NCI-H2171 (cell line): ENCODE results near the gene SGK1.
"Not testable (repeated sequence)": the region's sequence is repeated elsewhere in the genome, so short reads cannot be mapped to it uniquely, and the experiment has no call there.

ENCODE experiments used
- DNase-seq: peaks from one replicate; lab custom pipeline; 2025; lab: John Stamatoyannopoulos, UW

SGK1 gene

GRCh38 chr6:134253681-134254080 is 64.2 kb downstream of the SGK1 start:
- DNase-seq = no peak

- no peak for DNase-seq
Measured at GRCh38 chr6:134251320-134251719, 66.6 kb downstream of the SGK1 start.

GRCh38 chr6:134250776-134251175 is 67.1 kb downstream of the SGK1 start:
- no peak for DNase-seq

GRCh38 chr6:134249759-134250602 is 67.9 kb downstream of the SGK1 start:
- no peak for DNase-seq

GRCh38 chr6:134249239-134249758 is 68.6 kb downstream of the SGK1 start:
- DNase-seq = no peak

- DNase-seq = peak; percentile 27
Measured at GRCh38 chr6:134247844-134248580, 69.9 kb downstream of the SGK1 start.

- DNase-seq = no peak
Measured at GRCh38 chr6:134247231-134247833, 70.6 kb downstream of the SGK1 start.

GRCh38 chr6:134245706-134246105 is 72.2 kb downstream of the SGK1 start:
- DNase-seq = no peak

- DNase-seq = no peak
Measured at GRCh38 chr6:134245041-134245440, 72.9 kb downstream of the SGK1 start.

- no peak for DNase-seq
Measured at GRCh38 chr6:134240665-134241431, 77.1 kb downstream of the SGK1 start.

GRCh38 chr6:134238960-134239795 is 78.7 kb downstream of the SGK1 start:
- DNase-seq = no peak

GRCh38 chr6:134238006-134238405 is 79.9 kb downstream of the SGK1 start:
- no peak for DNase-seq

- no peak for DNase-seq
Measured at GRCh38 chr6:134235937-134236751, 81.8 kb downstream of the SGK1 start.

GRCh38 chr6:134235334-134235733 is 82.6 kb downstream of the SGK1 start:
- not testable (repeated sequence) for DNase-seq

- no peak for DNase-seq
Measured at GRCh38 chr6:134233180-134233955, 84.5 kb downstream of the SGK1 start.

GRCh38 chr6:134230940-134231339 is 87.0 kb downstream of the SGK1 start:
- no peak for DNase-seq

- DNase-seq = no peak
Measured at GRCh38 chr6:134230087-134230700, 87.7 kb downstream of the SGK1 start.

GRCh38 chr6:134229520-134229919 is 88.4 kb downstream of the SGK1 start:
- no peak for DNase-seq
